K562 (cell line): Measurements from ENCODE around the gene TRAPPC8. TPM values are rescaled to one million over a fixed set of nuclear protein-coding genes. Genes with fewer than 3 reads are reported as not detected.
A peak's percentile ranks its signal among the peaks of the same experiment; 100 is the strongest.

Source experiments
- ARID2 ChIP-seq: fragments of 450-650 bp; IDR thresholded peaks from 2 replicates; pipeline ENCODE4 v1.6.1; 2017; ENCODE audit warnings: antibody characterized with exemption, mild to moderate bottlenecking
- ATF2 ChIP-seq: sonication (generic); formaldehyde crosslinking; IDR thresholded peaks from 2 replicates; pipeline ENCODE4 v1.8.1; 2022; ENCODE audit warnings: missing genetic modification reagents
- CTCF ChIP-seq, 3 experiments: IDR thresholded peaks in 2 of 3; conservative IDR thresholded peaks in 1 of 3; 2 replicates each; pipeline ENCODE4 v1.5.1; 2011 to 2012; ENCODE audit warnings: low read length in 3 of 3, mild to moderate bottlenecking in 3 of 3, control low read depth in 2 of 3, improper control_type of control experiment in 1 of 3, inconsistent platforms in 1 of 3, low read depth in 1 of 3, mixed read lengths in 1 of 3, moderate library complexity in 1 of 3; ENCODE audit not compliant: insufficient read depth in 2 of 3
- FOXK2 ChIP-seq, 2 experiments: fragments of 450-650 bp; IDR thresholded peaks in 1 of 2; conservative IDR thresholded peaks in 1 of 2; 2 replicates each; pipeline ENCODE4 v1.6.1; 2016; ENCODE audit warnings: low read depth in 2 of 2, mild to moderate bottlenecking in 1 of 2
- ILK ChIP-seq: fragments of 450-650 bp; IDR thresholded peaks from 2 replicates; pipeline ENCODE4 v1.6.1; 2016; ENCODE audit warnings: missing genetic modification characterization, low read depth, mild to moderate bottlenecking, missing compliant biosample characterization, moderate library complexity, borderline replicate concordance
- KLF13 ChIP-seq: fragments of 450-650 bp; IDR thresholded peaks from 2 replicates; pipeline ENCODE4 v1.6.1; 2016; ENCODE audit warnings: missing genetic modification characterization, low read depth, mild to moderate bottlenecking, missing compliant biosample characterization, moderate library complexity, borderline replicate concordance
- MYC ChIP-seq, 2 experiments: fragments of 250-450 bp in 1 of 2; sonication (Bioruptor Pico) in 1 of 2; IDR thresholded peaks; 2 replicates each; pipeline versions ENCODE4 v1.5.1 to v1.6.1; 2012 to 2021; ENCODE audit warnings: low read depth in 2 of 2, borderline replicate concordance in 1 of 2, improper control_type of control experiment in 1 of 2, low read length in 1 of 2, mild to moderate bottlenecking in 1 of 2, moderate library complexity in 1 of 2
- POLR2A ChIP-seq: fragments of 450-650 bp; conservative IDR thresholded peaks from 2 replicates; pipeline ENCODE4 v1.6.1; 2016
- POLR2AphosphoS5 ChIP-seq: IDR thresholded peaks from 2 replicates; pipeline ENCODE4 v1.6.1; 2011; ENCODE audit warnings: mild to moderate bottlenecking, low read depth, low read length, moderate library complexity; ENCODE audit not compliant: control insufficient read depth, insufficient read depth
- TOE1 ChIP-seq, 2 experiments: fragments of 450-650 bp in 1 of 2; sonication (generic) in 1 of 2; formaldehyde crosslinking in 1 of 2; IDR thresholded peaks; 2 replicates each; pipeline versions ENCODE4 v1.7.1 to v1.8.0; 2016 to 2022; ENCODE audit warnings: borderline replicate concordance in 2 of 2, mild to moderate bottlenecking in 2 of 2, antibody characterized with exemption in 1 of 2, inconsistent platforms in 1 of 2, low read depth in 1 of 2, missing genetic modification reagents in 1 of 2, moderate library complexity in 1 of 2
- ZKSCAN3 ChIP-seq: fragments of 250-450 bp; sonication (Bioruptor Pico); IDR thresholded peaks from 2 replicates; pipeline ENCODE4 v1.4.0; 2020
- ZNF23 ChIP-seq: fragments of 250-450 bp; sonication (Bioruptor Pico); IDR thresholded peaks from 2 replicates; pipeline ENCODE4 v1.4.0; 2020; ENCODE audit warnings: mild to moderate bottlenecking
- ZNF24 ChIP-seq: fragments of 450-650 bp; IDR thresholded peaks from 2 replicates; pipeline ENCODE4 v1.6.1; 2016
- ZNF77 ChIP-seq: fragments of 250-450 bp; sonication (Bioruptor Pico); IDR thresholded peaks from 2 replicates; pipeline ENCODE4 v1.5.0; 2020
- polyA plus RNA-seq, 8 experiments: library from polyadenylated mRNA; depleted of rRNA in 4 of 8; stranded (reverse) in 5 of 8; unstranded in 3 of 8; fragments of >200 nt; fragmentation: Nextera tagmentation in 2 of 8; fragmentation: Illumina TruSeq in 1 of 8; extraction: Ambion mirVana in 2 of 8; extraction: Trizol in 1 of 8; gene quantifications; 2 replicates each; pipeline versions ENCODE4 v1.2.1 to v1.2.3, GENCODE V29; 2011 to 2014; ENCODE audit warnings: inconsistent platforms in 1 of 8, missing spikeins in 1 of 8
- total RNA-seq, 7 experiments: library from RNA; depleted of rRNA in 6 of 7; stranded (reverse); fragments of >200 nt in 6 of 7; fragmentation: Illumina TruSeq in 2 of 7; extraction: Trizol in 2 of 7; gene quantifications; 2 replicates each; pipeline versions ENCODE4 v1.2.1 to v1.2.3, GENCODE V29; 2011 to 2021; ENCODE audit warnings: low replicate concordance in 1 of 7
- TF ChIP-seq, protein P1 (sequence below), 2 experiments: IDR thresholded peaks; 2 replicates each; pipeline ENCODE4 v1.6.1; 2011; ENCODE audit warnings: borderline replicate concordance in 1 of 2, control low read depth in 1 of 2, low read depth in 1 of 2, low read length in 1 of 2, mild to moderate bottlenecking in 1 of 2, mixed read lengths in 1 of 2, moderate library complexity in 1 of 2; ENCODE audit not compliant: insufficient read depth in 1 of 2, insufficient read length in 1 of 2, poor library complexity in 1 of 2, severe bottlenecking in 1 of 2; ENCODE audit errors: extremely low read depth in 1 of 2
- TF ChIP-seq, protein P2 (sequence below): fragments of 250-450 bp; sonication (Bioruptor Pico); IDR thresholded peaks from 2 replicates; pipeline ENCODE4 v1.4.0; 2020; ENCODE audit warnings: mild to moderate bottlenecking, moderate library complexity

Gene TRAPPC8
- total and polyA plus RNA-seq, 9 of the 15 experiments (the other 6 are each of a cell fraction or from before 2014, with no cell fraction given): 20.1 to 111 (median 35.6) TPM

GRCh38 chr18:31942999-31943877 lies at the start of gene TRAPPC8 (continued):
- TF ChIP-seq MYC (IDR thresholded peaks at IDR 0.05; ENCODE audit: low read depth, low read length) (peak; percentile 84), MYC (CRISPR knock-in tag; IDR thresholded peaks at IDR 0.05; ENCODE audit: borderline replicate concordance, low read depth) (no peak), ILK (tag) (no peak), ARID2 (no peak), TOE1 (IDR thresholded peaks at IDR 0.05; ENCODE audit: borderline replicate concordance) (peak; percentile 97), TOE1 (CRISPR knock-in tag; IDR thresholded peaks at IDR 0.05; ENCODE audit: borderline replicate concordance, low read depth) (no peak), ATF2 (no peak), POLR2AphosphoS5 (peak; percentile 89), CTCF (IDR thresholded peaks at IDR 0.05 in 2 of 3, conservative IDR thresholded peaks at IDR 0.05 in 1 of 3; ENCODE audit: insufficient read depth in 2 of 3, low read depth in 1 of 3, low read length in 3 of 3) (peak in 2 of 3 experiments; percentile 29 to 32; a peak in 3 of 6 replicates), ZNF77 (CRISPR knock-in tag) (no peak), ZNF24 (no peak), KLF13 (tag) (peak; percentile 88), POLR2A (peak; percentile 92), FOXK2 (conservative IDR thresholded peaks at IDR 0.05 in 1 of 2, IDR thresholded peaks at IDR 0.05 in 1 of 2; ENCODE audit: low read depth in 2 of 2) (peak; percentile 53 to 74), ZKSCAN3 (CRISPR knock-in tag) (no peak), ZNF23 (CRISPR knock-in tag) (0 out of 2 replicates have a peak, but pooled peaks have one; percentile 46)
- TF ChIP-seq, protein P1, sequence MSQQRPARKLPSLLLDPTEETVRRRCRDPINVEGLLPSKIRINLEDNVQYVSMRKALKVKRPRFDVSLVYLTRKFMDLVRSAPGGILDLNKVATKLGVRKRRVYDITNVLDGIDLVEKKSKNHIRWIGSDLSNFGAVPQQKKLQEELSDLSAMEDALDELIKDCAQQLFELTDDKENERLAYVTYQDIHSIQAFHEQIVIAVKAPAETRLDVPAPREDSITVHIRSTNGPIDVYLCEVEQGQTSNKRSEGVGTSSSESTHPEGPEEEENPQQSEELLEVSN (IDR thresholded peaks at IDR 0.05; ENCODE audit: borderline replicate concordance in 1 of 2, extremely low read depth in 1 of 2, insufficient read depth in 1 of 2, insufficient read length in 1 of 2, low read depth in 1 of 2, low read length in 1 of 2, poor library complexity in 1 of 2, severe bottlenecking in 1 of 2): peak; percentile 93 to 96
- TF ChIP-seq, protein P2, sequence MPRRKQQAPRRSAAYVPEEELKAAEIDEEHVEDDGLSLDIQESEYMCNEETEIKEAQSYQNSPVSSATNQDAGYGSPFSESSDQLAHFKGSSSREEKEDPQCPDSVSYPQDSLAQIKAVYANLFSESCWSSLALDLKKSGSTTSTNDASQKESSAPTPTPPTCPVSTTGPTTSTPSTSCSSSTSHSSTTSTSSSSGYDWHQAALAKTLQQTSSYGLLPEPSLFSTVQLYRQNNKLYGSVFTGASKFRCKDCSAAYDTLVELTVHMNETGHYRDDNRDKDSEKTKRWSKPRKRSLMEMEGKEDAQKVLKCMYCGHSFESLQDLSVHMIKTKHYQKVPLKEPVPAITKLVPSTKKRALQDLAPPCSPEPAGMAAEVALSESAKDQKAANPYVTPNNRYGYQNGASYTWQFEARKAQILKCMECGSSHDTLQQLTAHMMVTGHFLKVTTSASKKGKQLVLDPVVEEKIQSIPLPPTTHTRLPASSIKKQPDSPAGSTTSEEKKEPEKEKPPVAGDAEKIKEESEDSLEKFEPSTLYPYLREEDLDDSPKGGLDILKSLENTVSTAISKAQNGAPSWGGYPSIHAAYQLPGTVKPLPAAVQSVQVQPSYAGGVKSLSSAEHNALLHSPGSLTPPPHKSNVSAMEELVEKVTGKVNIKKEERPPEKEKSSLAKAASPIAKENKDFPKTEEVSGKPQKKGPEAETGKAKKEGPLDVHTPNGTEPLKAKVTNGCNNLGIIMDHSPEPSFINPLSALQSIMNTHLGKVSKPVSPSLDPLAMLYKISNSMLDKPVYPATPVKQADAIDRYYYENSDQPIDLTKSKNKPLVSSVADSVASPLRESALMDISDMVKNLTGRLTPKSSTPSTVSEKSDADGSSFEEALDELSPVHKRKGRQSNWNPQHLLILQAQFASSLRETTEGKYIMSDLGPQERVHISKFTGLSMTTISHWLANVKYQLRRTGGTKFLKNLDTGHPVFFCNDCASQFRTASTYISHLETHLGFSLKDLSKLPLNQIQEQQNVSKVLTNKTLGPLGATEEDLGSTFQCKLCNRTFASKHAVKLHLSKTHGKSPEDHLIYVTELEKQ: peak; percentile 50; the same call in 1 of the 2 replicates
